Prostate gland (tissue), 2 donors: ENCODE measurements around the gene BCL11B. TPM values are rescaled to one million over a fixed set of nuclear protein-coding genes. Genes with fewer than 3 reads are reported as not detected.

Experiments used
- DNase-seq: peaks from one replicate; pipeline ENCODE4 v3.0.0-alpha.2; 2019; ENCODE audit warnings: low spot score
- H3K27ac ChIP-seq, 2 donors: fragments of 200-600 bp; sonication (generic); 2 replicates each; pipeline ENCODE4 v1.5.1; 2017 to 2019
- H3K27me3 ChIP-seq: fragments of 200-600 bp; sonication (generic); replicated peaks from 2 replicates; pipeline ENCODE4 v1.5.1; 2019; ENCODE audit not compliant: insufficient read depth
- H3K36me3 ChIP-seq, 2 donors: fragments of 200-600 bp; sonication (generic); 1 replicate in 1 of 2; 2 replicates in 1 of 2; pipeline versions ENCODE4 v1.5.1 to v1.8.1; 2017 to 2019
- H3K4me1 ChIP-seq: fragments of 200-600 bp; sonication (generic); replicated peaks from 2 replicates; pipeline ENCODE4 v1.5.1; 2019
- H3K4me3 ChIP-seq, 2 donors: fragments of 200-600 bp; sonication (generic); 2 replicates each; pipeline ENCODE4 v1.5.1; 2017 to 2019
- H3K9me3 ChIP-seq: fragments of 200-600 bp; sonication (generic); 2 replicates; pipeline ENCODE4 v1.5.1; 2017
- POLR2A ChIP-seq: fragments of 450-650 bp; IDR thresholded peaks from one replicate; pipeline ENCODE4 v1.6.1; 2016; ENCODE audit warnings: antibody characterized with exemption, mild to moderate bottlenecking
- POLR2AphosphoS5 ChIP-seq: sonication (generic); formaldehyde crosslinking; IDR thresholded peaks from one replicate; pipeline ENCODE4 v1.6.1; 2017; ENCODE audit warnings: antibody characterized with exemption
- WGBS: methylation state at CpG from one replicate; pipeline ENCODE4 v1.1.5; 2018; 5-methylcytosine and 5-hydroxymethylcytosine counted together
- intact Hi-C: fragments of 100-400 bp; cut with DNase I; formaldehyde crosslinking; loops from one replicate; pipeline ENCODE4 v1.14.2; 2022
- total RNA-seq, 2 donors: library from RNA; depleted of rRNA; stranded (reverse); fragments of >200 nt; gene quantifications; one replicate each; pipeline ENCODE4 v1.1.0, GENCODE V29; 2016
- TF ChIP-seq, protein P1 (sequence below), 4 experiments: fragments of 200-600 bp in 2 of 4; fragments of 450-650 bp in 2 of 4; sonication (generic) in 2 of 4; IDR thresholded peaks; 1 replicate in 3 of 4; 2 replicates in 1 of 4; pipeline ENCODE4 v1.5.1; 2016 to 2019; ENCODE audit warnings: antibody characterized with exemption in 4 of 4, mild to moderate bottlenecking in 2 of 4, moderate library complexity in 2 of 4

BCL11B gene
- total RNA-seq, 2 donors from 2014 or later = 2.8 to 5.4 TPM

GRCh38 chr14:99146616-99147365 is 125.2 kb downstream of the BCL11B start:
- Histone ChIP-seq H3K4me3 (no peak overlapping the region), H3K4me1 (no peaks in the 10 kb centered on the region), H3K9me3 (no peaks in the 10 kb centered on the region), H3K27ac (no peak overlapping the region), H3K27me3 (peaks cover 1% of the 10 kb centered on the region), H3K36me3 (no peaks in the 10 kb centered on the region)
- TF ChIP-seq, protein P1, sequence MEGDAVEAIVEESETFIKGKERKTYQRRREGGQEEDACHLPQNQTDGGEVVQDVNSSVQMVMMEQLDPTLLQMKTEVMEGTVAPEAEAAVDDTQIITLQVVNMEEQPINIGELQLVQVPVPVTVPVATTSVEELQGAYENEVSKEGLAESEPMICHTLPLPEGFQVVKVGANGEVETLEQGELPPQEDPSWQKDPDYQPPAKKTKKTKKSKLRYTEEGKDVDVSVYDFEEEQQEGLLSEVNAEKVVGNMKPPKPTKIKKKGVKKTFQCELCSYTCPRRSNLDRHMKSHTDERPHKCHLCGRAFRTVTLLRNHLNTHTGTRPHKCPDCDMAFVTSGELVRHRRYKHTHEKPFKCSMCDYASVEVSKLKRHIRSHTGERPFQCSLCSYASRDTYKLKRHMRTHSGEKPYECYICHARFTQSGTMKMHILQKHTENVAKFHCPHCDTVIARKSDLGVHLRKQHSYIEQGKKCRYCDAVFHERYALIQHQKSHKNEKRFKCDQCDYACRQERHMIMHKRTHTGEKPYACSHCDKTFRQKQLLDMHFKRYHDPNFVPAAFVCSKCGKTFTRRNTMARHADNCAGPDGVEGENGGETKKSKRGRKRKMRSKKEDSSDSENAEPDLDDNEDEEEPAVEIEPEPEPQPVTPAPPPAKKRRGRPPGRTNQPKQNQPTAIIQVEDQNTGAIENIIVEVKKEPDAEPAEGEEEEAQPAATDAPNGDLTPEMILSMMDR (IDR thresholded peaks at IDR 0.05) = no peak
- TF ChIP-seq POLR2A (no peak), POLR2AphosphoS5 (no peak)
- DNase-seq = no peak
- 56% methylated on average over 27 of the region's 27 CpGs for WGBS
- intact Hi-C loops = no loop called here

GRCh38 chr14:99145307-99145706 is 126.7 kb downstream of the BCL11B start:
- Histone ChIP-seq H3K9me3 (no peaks in the 10 kb centered on the region), H3K27ac (no peak overlapping the region), H3K4me3 (no peak overlapping the region), H3K4me1 (no peaks in the 10 kb centered on the region), H3K27me3 (peaks cover 1% of the 10 kb centered on the region), H3K36me3 (no peaks in the 10 kb centered on the region)
- intact Hi-C loops = no loop called here
- 91% methylated on average over 4 of the region's 4 CpGs for WGBS
- TF ChIP-seq POLR2AphosphoS5 = no peak
- no peak for TF ChIP-seq POLR2A
- TF ChIP-seq, protein P1 (IDR thresholded peaks at IDR 0.05) = no peak
- no peak for DNase-seq

- no peak for TF ChIP-seq POLR2A
- TF ChIP-seq POLR2AphosphoS5 = no peak
- TF ChIP-seq, protein P1 (IDR thresholded peaks at IDR 0.05) = no peak
- Histone ChIP-seq H3K4me1 (no peaks in the 10 kb centered on the region), H3K27ac (no peak overlapping the region), H3K9me3 (no peaks in the 10 kb centered on the region), H3K27me3 (peaks cover 1% of the 10 kb centered on the region), H3K4me3 (no peak overlapping the region), H3K36me3 (no peaks in the 10 kb centered on the region)
- intact Hi-C loops = no loop called here
- no peak for DNase-seq
- WGBS = 86% methylated on average over 4 of the region's 4 CpGs
These were observed 128.2 kb downstream of the BCL11B start for GRCh38 chr14:99143793-99144192.

GRCh38 chr14:99143126-99143525 is 128.9 kb downstream of the BCL11B start:
- DNase-seq = no peak
- Histone ChIP-seq H3K27ac (no peak overlapping the region), H3K4me1 (no peaks in the 10 kb centered on the region), H3K4me3 (no peak overlapping the region), H3K9me3 (no peaks in the 10 kb centered on the region), H3K27me3 (peaks cover under 1% of the 10 kb centered on the region), H3K36me3 (no peaks in the 10 kb centered on the region)
- intact Hi-C loops = no loop called here
- no peak for TF ChIP-seq POLR2AphosphoS5
- TF ChIP-seq, protein P1 (IDR thresholded peaks at IDR 0.05) = no peak
- TF ChIP-seq POLR2A = no peak
- 69% methylated on average over 2 of the region's 2 CpGs for WGBS

DNA sequence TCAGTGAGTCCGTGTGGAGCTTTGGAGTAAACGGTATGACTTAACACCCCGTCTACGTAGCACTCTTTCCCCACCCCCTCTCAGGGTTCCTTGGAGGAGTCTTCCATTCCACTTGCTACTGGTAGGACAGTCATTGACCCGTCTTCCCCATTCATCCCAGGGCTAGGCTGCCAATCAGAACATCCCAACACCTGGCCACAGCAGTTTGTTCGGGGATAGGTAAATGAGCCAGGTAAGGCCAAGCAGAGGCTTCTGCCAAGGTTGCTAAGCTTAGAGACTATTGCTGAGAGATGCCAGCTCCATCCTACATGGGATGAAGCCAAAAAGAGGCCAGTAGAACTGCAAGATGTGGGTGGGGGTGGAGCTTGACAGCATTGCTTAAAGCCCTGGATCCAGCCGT is 130.8 kb downstream of the BCL11B start:
- no peaks in the 10 kb centered on the region for H3K9me3 ChIP-seq
- DNase-seq = no peak
- TF ChIP-seq POLR2A (no peak), POLR2AphosphoS5 (no peak)
- TF ChIP-seq, protein P1 (IDR thresholded peaks at IDR 0.05) = no peak
- no peak overlapping the region for H3K27ac ChIP-seq
- H3K27me3 ChIP-seq = no peaks in the 10 kb centered on the region
- intact Hi-C loops = no loop called here
- 91% methylated on average over 7 of the region's 7 CpGs for WGBS
- H3K4me3 ChIP-seq = no peak overlapping the region
- no peaks in the 10 kb centered on the region for H3K4me1 ChIP-seq
- no peaks in the 10 kb centered on the region for H3K36me3 ChIP-seq
